OCI-M1 (cell line): ENCODE measurements around the gene SLC35C1.

Source experiments
- DNase-seq: peaks from one replicate; lab custom pipeline; 2025; lab: John Stamatoyannopoulos, UW

Gene SLC35C1

GRCh38 chr11:45846974-45847910 lies 42.3 kb downstream of the SLC35C1 start, which contains the start of gene CRY2:
Gene CRY2, plus strand, starts transcription at chr11:45847475. Its CDS starts 16 bp downstream, at chr11:45847491.
- DNase-seq: peak; percentile 99

DNA sequence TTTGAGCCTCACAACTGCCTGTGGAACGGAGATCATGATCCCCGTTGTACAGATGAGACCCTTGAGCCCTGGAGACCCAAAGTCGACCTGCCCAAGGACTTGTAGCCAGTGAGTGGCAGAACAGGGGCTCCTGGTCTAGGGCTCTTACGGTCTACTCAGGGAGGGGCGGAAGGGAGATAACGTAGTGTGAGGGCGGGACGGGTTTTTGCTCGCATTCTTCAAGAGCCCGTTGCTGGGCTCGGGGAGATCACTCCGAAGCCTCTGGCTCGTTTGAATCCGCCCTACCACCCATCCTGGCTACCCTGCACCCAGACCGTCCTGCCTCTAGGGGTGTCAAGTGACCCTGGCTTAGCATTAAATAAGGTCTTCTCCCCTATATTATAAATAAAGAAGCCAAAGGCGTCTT lies 43.0 kb downstream of the SLC35C1 start:
- DNase-seq: peak; percentile 70

GRCh38 chr11:45848654-45849081 lies 43.7 kb downstream of the SLC35C1 start:
- DNase-seq: no peak

GRCh38 chr11:45850446-45850845 lies 45.5 kb downstream of the SLC35C1 start:
- no peak for DNase-seq

DNA sequence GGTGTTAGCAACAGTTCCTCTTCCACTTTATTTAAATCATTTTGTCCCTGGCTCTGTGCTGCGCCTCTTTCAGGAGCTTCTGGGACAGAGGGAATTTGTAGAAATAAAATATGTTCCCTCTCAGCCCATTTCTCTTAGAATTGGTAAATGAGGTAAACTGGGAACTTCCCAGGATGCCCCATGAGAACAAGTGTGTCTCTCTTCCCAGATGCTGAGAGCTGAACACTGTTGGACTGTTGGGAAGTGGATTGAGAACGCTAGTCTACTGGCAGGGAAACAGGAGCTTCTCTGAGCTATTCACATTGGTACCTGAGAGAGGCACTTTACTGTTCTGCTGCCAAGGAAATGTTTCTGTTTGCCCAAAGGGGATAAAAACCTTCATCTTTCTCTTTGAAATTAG lies 46.3 kb downstream of the SLC35C1 start:
- no peak for DNase-seq

- DNase-seq: no peak
Measured at GRCh38 chr11:45852018-45852711, 47.2 kb downstream of the SLC35C1 start.

DNA sequence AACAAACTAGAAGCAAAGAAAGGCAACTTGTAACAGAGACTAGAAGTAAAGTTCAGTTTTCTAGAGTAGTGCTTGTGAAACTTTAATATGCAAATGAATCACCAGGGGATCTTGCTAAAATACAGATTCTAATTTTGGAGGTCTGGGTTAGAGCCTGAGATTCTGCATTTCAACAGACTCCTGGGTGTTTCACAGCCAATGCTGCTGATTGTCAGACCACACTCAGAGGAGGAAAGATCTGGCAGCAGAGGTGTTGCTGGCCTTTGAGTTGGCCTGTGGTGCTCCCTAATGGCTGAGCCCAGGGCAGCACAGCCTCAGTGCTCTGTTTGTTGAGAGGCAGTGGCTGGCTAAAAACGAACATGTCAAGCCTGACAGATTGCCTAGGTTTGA lies 47.8 kb downstream of the SLC35C1 start:
- peak; percentile 11 for DNase-seq

GRCh38 chr11:45853332-45854219 lies 48.6 kb downstream of the SLC35C1 start:
- DNase-seq: no peak

- DNase-seq: no peak
Measured at GRCh38 chr11:45855308-45855707, 50.4 kb downstream of the SLC35C1 start.

GRCh38 chr11:45856044-45856468 lies 51.1 kb downstream of the SLC35C1 start:
- no peak for DNase-seq

DNA sequence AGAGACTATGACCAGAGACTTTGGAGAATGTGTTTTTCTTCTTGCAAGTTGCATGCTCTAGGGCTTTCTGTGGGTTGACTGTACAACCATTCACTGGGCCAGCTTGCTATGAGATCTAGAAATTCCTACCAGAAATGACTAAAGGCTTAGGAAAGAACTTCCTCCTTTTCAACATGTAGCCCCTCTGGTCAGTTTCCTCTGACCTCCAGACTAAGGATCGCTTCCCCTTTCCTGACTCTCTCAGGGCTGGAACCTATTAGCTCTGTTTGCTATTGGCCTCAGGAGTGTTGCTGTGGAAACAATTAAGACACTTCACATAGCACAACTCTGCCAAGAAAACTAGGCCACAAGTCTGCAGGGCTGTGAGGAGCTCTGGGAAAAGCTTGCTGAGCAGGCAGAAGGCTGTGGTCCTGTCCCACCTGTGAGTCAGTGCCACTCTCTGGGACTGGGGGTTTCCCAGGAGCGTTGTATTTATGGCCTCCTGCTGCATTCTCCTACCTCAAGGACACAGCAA lies 53.1 kb downstream of the SLC35C1 start:
- no peak for DNase-seq

DNA sequence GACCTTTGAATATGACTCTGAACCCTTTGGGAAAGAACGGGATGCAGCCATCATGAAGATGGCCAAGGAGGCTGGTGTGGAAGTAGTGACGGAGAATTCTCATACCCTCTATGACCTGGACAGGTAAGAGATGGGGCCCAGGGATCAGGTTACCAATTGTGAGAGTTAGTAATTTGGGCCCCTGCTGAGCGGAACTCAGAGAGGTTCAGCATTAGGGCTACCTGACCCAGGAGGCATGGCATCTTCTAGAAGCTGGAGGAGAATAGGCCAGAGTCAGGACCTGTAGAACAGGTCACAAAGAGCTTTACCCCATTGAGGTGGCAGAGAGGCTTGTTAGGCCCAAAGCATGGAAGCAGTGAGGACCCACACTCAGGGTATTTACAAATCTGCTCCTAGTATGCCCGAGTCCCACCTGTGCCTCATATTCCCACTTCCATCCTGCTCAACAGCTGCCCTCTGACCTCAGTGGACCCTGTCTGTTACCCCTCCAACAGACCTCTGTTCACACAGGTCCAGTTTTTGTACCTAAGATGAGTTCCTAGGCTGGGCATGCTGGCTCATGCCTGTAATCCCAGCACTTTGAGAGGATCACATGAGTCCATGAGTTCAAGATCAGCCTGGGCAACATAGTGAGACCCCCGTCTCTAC lies 53.9 kb downstream of the SLC35C1 start:
- DNase-seq: no peak

DNA sequence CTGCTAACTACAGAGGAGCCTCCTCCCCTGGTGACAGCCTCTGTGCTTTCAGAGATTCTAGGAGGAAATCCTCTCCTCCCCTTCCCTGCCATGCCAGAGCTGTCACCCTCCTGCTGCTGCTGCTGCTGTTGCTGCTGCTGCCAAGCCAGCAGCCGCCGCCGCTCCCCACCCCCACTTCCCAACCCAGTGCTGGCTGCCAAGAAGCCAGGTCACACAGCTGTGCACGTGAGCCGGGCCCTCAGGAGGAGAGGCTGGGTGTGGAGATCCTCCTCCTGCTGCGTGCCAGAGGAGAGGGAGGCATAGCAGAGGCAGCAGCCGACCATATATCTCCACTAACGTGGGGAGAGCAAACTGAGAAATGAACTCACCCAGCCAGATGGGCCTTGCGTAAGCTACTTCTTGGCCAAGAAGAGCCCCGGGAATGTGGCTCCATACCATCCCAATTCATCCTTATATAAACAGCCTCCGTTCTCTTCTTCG lies 54.8 kb downstream of the SLC35C1 start:
- no peak for DNase-seq

DNA sequence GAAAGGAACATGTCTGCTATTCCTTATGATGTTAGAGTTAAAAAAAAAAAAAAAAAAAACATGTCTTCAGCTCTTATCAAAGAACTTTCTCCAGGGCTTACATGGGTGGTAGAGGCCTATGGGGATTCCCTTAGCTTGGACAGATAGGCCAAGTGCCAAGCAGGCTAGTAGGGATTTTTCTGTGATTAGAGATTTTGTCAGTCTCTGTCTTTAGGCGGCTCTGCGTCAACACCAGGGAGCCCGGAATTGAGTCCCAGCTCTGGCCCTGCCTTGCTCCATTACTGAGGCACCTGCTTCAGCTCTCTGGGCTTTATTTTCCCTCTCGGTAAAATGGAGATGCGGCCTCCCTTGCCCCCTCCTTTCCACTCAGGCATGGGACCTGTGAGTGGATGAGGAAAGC lies 55.4 kb downstream of the SLC35C1 start:
- DNase-seq: no peak

DNA sequence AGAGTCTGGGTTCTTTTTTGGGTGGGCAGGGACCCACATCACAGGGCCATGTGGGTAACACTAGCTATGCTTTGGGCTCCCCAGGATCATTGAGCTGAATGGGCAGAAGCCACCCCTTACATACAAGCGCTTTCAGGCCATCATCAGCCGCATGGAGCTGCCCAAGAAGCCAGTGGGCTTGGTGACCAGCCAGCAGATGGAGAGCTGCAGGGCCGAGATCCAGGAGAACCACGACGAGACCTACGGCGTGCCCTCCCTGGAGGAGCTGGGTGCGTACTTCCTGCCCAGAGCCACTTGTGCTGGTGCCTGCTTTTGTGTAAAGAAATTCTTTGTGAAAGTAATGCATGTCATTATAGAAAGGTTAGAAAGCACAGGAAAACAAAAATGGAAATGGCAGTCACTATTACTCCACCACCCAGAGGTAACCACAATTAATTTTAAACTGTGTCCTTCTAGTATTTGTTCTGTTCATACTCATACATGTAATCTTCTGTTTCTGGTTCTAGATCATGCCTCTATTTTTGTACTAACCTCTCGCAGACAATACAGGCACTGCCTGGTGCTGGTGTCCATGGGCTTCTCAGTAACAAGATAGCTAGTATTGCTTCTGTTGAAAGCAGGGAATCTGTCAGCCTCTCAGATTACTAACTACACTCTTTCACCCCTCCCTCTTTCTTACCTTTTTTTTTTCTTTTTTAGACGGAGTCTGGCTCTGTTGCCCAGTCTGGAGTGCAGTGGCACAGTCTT lies 56.0 kb downstream of the SLC35C1 start:
- DNase-seq: no peak
